NCI-H128 (cell line): ENCODE results near the gene TBC1D24.

ENCODE experiments used
- DNase-seq: peaks from one replicate; lab custom pipeline; 2025; ENCODE audit not compliant: unreplicated experiment; lab: John Stamatoyannopoulos, UW

The TBC1D24 gene

DNA sequence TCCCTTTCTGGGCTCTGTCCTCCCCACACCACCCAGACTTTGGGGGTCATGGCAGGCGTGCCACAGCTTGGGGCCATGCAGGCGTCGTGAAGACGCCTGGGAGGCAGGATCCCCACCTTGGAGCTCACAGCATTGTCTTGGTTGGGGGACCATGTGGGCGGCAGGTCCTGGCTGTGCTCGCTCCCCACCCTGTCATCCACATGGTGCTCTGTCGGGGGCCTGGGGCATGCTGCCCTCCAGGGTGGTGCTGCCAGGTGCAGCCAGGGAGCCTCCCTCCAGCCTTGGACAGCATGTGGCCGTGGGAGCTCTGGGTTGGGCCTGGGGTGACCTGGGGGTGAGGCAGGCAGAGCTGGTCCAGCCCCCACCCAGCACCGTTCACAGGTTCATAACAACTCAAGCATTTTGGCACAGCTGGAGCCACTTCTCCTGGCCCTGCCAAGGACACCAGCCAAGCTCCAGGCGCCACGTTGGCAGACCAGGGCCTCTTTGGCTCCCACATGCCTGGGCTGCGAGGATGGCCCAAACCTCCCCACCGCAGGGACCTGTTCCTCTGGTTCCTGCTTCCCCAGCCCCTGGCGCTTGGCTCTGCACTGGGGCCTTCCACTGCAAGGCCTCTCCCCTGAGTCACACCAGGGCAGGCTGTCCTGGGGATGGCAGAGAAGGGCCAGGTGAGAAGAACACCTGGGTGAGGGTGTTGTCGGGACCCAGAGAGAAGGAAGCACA, 23.8 kb downstream of the TBC1D24 start:
- no peak for DNase-seq

DNA sequence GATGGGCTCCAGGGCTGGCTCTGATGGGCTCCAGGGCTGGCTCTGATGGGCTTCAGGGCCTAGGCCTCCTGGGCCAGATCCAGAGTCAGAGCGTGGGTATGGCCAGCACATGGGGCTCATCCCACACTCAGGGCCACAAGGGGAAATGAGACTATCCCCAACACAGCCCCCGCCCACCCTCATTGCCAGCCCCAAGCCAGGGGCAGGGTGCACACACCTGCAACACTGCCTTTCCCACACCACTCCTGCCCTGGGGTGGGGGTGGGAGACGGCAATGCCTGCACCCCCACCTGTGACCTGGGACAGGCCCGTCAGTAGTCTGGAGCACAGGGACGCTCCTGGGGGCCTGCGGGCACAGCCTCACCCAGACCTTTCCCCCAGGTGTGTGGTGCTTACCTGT, 24.5 kb downstream of the TBC1D24 start:
- no peak for DNase-seq

DNA sequence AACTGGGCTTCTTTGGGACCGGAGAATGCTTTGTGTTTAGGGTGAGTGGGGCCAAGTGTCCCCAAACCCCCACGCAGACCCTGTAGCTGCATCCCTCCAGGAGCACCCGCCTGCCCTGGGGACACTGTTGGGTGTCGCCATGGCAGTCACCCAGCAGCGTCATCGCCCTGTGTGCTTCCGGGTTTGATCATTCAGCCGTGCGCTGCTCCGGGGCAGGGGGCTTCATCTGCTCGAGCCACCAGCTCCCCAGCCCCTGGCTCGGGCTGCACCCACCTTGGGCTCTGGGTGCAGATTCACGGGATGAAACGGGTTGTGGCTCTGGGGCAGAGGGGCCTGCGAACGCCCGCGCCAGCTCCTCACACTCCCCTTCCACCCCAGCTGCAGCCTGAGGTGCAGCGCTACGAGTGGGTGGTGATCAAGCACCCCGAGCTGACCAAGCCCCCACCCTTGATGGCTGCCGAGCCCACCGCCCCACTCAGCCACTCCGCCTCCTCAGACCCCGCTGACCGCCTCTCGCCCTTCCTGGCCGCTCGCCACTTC, 25.0 kb downstream of the TBC1D24 start:
- DNase-seq, result no peak

DNA sequence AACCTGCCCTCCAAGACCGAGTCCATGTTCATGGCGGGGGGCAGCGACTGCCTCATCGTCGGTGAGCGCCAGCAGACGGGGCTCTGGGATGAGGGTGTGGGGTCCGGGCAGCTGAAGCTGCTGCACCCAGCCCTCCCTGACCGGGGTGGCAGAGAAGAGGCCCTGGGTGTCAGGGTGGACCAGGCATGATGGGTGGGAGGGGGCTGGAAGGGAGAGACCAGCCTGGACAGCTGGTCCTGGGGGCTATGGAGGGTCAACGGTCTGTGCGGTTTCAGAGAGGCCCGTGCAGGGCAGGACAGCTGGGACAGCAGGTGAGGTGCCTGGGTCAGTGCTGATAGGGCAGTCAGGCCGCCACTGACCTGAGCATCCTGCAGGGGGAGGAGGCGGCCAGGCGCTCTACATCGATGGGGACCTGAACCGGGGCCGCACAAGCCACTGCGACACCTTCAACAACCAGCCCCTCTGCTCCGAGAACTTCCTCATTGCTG, 25.5 kb downstream of the TBC1D24 start:
- no peak for DNase-seq

DNA sequence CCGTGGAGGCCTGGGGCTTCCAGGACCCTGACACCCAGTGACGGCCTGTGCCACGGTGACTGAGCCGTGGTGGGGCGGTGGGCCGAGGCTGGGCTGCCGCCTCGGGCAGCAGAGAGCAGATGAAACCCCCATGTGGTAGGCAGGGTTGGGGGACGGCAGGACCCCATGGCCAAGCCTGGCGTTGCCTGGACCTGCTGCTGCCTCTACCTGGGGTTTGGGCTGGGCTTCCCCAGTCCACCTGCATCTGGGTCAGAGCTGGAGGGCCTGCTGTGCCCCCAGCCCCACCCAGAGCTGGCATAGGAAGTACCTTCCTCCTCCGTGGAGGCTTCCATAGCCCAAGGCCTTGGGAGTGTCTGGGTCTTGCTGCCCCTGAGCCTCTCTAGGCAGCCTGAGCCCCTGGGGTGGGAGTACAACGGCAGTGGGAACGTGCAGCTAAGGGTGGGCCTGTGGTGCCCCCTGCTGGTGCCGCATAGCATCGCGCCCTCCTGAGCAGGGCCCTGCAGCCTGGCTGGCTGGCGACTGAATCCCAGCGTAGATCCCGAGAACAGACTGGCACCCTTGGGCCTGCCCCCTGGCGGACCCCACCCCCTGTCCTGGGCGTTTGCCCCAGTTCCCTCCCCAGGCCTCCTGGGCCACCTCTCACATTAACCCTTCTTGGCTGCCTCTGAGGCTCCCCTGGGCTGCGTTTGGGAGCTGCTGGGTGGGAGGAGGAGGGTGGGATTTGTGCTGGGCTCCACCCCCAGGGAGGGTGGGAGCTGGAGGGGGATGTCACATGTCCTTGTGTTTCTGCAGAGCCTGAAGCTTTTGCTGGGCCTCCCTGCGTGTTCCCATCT, 26.2 kb downstream of the TBC1D24 start:
- DNase-seq, result peak; percentile 74

DNA sequence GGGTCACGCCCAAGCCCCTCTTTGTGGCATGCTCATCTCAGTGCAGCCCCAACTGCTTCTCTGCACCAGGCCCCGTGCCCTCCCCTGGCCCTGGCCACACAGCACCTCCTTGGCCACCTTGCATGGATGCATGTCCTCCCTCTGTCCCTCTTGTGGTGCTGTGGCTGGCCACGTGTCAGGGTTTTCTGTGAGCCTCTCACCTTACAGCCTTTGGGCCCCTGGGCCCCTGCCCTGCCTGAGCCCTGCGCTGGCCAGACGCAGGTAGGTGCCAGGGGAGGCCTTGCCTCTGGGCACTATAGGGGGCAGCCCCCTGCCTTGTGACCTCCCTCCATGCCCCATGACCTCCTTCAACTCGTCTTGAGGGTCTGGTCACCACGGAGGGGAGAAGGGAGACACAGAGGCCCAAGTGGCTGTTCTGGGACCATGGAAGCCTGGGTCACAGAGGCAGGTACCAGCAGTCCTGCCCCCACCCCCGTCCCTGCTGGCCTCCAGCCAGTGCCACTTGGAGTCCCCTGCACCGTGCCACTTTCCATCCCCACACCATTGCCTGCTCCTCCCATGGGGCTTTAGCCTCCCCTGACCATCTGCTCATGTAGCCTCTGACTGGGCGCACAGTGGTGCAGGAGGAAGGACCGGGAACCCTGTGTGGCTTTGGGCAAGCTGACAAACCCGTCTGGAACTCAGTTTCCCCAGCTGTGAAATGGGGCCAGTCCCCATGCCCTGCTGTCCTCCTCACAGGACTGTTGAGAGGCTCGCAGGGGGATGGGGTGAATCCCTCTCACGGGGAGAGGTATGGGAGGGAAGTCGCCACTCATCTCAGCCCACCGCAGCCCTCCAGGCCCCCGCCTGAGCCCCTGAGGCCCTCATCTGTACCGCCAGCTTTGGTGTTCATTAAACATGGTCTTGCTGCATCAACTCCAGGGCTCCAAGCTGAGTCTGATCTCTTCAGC, 27.3 kb downstream of the TBC1D24 start:
- DNase-seq, result no peak

DNA sequence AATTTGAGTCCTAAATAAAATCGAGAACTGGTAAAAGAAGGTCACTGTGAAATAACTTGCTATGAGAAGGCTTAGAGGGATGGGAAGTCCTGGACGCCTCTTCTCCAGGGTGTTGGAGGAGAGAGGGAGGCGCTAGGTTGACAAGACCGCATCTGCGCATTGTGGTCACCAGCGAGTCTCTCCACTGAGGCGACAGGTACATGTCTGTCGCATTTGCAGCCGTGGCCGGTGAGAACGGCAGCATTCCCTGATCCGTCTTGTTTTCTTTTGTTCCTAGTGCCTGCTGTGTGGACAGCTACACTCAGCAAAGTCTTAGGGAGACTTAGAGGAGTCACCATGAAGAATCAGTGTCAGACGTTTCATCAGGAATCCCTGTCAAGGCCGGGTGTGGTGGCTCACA, 30.8 kb downstream of the TBC1D24 start:
- DNase-seq, result no peak

DNA sequence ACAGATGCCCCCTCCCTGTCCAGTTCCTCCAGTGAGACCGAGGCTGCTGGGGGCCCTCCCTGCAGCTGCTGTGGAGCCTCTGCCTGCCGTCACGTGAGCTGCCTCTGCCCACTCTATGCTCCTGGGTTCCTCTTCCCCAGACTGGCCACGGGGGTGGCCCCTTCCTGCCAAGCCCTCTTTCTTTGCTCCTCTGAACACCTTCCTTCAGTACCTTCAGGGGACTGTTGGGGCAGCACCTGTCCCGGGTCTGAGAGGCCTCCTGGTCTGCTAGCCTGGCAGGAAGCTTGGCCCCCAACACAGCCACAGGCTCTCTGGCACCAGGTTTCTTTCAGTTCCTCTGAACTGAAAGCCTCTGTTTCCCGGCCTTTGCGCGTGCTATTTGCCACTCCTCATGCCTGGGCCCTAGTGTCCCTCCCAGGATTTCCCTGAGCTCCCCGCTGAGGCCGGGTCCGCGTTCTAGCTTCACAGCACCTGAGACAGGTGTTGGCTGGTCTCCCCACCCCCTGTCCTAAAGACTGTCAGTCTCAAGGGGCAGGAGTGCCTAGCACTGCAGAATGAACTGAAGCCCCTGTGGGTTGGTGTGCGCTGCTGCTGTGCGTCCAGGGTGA, 32.2 kb downstream of the TBC1D24 start:
- no peak for DNase-seq

DNA sequence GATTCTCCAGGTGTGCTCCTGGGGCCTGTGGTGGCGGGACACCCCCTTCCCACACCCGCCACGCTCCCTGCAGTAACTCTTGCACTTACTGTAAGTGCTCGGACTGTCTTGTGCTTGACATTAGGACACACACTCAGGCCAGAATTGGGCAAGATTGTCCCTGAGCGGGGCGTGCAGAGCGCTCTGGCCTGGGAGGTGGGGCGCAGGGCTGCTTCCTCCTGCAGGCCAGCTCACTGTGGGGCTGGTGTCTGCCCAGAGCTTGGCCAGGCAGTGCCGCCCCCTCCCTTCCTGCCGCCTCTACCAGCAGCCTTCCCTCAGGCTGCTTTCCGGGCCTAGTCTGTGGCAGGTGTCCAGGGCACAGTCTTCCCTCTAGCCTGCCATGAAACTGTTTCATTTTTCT, 32.7 kb downstream of the TBC1D24 start:
- DNase-seq, result no peak

DNA sequence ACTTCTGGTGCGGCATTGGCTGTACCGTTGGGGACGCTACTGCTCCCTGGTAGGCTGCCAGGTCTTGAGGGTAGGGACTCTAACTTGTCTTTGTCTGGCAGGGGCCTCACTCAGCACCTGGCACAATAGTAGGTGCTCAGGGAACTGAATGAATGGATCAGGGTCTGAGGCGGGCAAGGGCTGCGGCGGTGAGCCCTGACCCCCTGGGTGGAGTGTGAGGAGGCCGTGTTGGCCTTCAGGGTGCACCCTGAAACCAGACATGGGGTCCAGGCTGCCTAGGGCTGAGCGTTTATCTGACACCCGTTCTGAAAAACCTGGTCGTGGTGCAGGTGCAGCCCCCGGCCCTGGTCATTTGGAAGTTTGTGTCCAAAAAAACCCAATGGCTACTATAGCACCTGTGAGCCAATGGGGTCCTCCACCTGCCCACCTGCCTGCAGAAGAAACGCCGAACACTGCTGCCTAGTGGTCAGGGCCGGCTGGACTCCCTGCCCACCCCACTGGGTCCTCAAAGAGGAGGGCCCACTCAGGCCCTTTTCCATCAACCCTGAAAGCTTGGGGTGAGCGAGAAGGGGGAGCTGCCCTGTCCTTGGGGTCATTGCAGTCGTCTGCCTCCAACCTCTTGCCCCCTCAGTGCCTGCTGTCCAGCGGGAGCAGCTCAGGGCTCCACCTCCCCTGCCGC, 33.9 kb downstream of the TBC1D24 start:
- DNase-seq, result no peak

DNA sequence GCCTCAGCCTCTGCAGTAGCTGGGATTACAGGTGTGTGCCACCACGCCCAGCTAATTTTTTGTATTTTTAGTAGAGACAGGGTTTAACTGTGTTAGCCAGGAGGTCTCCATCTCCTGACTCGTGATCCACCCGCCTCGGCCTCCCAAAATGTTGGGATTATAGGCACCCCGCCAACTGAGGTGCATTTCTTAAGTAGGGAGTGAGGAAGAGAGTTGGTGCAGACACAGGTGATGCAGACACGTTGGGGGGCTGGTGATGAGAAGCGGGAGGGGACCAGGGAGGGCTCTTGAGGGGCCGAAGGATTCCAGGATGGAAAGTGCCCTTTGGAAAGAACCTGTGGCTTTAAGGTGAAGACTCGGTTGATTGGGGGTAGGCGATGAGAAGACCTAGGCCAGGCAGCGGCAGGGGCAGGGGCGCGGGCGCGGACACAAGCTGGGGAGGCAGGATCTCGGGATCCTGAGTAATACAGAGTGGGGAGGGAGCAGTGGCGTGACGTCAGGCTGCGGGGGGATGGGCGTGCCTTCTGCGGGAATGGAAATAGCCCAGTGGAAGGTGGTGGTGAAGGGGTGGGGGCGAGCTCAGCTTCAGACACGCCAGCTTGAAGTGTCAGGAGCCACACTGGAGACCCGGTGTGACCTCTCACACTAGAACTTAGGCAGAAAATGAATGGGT, 36.3 kb downstream of the TBC1D24 start:
- DNase-seq, result no peak

DNA sequence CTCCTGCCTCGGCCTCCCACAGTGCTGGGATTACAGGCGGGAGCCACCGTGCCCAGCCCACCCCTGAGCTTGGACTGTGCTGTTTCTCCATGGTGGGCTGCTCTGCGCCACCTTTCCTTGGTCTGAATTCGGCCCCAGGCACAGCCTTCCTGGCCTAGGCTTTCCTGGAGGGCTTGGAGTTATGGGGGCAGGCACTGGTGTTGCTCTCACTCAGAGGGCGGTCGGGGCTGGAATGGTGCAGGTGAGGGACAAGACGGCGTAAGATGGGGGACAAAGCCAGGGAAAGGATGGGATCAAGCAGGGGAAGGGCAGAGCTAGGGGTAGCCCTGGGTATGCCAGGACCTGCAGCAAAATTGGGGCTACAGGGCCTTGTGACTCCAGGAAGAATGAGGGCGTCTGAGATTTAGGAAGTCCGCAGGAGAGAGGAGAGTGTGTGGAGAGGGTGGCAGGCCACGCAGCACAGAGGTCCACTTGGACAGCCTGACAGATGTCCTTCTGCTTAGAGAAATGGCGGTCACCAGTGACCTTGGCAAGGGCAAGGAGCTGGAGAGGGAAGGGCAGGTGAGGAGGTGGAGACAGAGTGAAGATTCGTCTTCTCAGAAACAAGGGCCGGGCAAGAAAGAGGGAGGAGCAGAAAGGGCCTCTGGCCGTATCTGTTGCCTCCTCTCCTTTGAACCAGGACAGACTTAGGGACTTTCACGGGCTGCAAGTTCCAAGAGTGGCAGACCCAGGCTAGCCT, 37.2 kb downstream of the TBC1D24 start:
- DNase-seq, result no peak

DNA sequence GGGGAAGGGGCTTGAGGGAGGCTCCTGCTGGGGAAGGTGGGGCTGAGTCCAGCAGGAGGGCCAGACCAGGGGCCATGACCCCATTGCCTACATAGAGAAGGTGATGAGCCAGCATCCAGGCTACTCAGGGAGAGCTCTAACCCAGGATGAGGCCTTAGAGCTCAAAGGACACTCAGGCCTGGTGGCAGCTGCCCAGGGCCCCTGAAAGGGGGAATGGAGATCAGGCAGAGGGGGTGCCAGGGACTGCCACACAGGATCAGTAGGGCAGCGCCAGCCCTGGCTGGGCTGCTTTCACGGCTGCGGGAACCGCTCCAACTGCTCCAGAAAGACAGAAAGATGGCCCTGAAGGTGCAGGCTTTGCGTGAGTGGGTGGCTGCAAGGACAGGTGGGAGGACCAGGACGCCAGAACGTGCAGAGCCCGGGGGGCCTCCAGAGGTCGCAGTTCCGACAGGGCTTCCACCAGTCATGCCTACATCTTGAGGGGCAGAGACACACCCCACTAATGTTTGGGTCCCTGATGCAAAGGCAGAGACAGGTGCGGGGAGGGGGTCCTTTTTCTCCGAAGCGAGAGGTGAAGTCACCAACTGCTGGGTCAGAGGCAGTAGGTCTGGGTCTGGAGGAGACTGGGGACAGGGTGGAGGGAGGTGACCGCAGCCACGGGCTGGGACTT, 37.9 kb downstream of the TBC1D24 start:
- no peak for DNase-seq

DNA sequence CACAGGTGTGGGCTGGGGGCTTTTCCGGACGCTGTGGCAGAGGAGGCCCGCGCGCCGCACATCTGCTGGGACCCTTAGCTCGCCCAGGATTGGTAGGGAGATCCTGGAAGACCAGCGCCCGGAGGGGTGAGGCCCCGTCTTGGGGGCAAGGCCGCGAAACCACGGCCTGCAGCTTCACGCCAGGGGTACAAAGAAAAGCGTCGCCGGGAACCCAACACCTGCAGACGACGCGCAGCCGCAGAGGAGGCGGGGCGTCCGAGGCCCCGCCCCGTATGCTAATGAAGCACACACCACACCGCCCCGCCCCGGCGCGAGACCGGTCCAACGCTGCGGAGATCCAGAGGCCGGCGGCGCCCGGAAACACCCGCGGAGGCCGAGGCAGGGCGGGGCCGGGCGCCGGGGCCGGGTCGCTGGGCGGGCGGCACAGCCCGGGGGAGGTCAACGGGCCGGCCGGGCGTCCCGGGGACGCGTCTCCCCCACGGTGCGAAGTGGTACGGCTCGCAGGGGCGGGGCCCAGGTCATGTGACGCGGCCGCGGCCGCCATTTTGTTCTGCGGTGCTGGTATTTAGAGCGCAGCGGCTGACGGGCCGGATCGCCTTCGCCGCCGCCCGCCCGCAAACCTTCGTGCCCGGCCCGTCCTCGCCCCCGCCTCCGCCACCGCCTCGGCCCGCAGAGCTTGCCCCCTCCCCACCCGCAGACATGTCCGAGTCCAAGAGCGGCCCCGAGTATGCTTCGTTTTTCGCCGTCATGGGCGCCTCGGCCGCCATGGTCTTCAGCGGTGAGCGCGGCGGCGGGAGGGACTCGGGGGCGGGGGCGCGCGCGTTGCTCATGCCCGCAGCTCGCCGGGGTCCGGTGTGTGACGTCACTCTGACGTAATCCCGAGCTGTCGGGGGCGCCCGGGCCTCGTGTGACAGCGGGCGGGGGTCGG, 38.7 kb downstream of the TBC1D24 start, which contains the start of gene ATP6V0C:
ATP6V0C (plus strand) TSS at position 548 of the 928 bp plus-strand sequence; CDS start at position 700, 152 bp downstream.
- DNase-seq, result peak; percentile 76

DNA sequence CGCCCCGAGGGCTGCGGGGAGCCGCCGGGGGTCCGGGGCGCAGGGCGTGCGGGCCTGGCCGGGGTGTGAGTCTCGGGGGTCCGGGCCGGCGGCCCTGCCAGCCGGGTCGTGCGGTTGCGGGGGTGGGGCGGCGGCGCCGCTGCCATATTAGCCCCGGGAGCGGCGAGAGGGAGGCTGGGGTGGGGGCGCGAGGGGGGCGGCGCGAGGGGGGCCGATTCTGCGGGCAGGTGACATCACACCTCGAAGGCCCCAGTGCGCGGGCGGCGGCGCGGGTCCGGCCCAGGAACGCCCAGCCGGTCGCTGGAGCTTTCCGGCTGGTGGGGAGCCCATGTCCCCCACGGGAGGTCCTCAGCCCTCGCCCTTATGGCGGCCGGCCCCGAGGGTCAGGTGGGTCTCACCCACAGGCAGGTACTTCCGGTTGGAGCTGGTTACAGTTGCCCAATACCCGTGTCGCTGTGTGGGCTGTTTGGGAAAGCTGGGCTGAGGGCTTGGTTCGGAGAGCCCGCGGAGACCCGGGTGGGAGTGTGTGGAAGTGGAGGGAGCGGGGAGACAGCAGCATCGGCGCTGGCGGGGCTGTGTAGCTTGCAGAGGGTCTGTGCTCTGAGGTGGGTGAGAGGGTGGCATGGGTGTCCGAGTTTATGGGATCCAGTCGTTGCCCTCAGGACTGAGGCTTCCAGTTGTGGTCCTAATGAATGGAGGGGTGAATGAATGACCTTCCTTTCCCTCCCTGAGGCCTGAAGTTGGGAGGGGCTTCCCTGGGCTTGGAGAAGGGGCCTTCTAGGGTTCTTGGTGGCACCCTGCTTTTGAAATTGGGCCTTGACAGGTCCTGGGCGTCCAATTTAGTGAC, 39.6 kb downstream of the TBC1D24 start:
- no peak for DNase-seq
